Non-pigmented ciliary epithelial cell (primary cell): ENCODE results near the gene ARFGEF3.
A peak's percentile ranks its signal among the peaks of the same experiment; 100 is the strongest.

Experiments
- DNase-seq: peaks from one replicate; pipeline ENCODE4 v3.0.0-alpha.2; 2010; ENCODE audit warnings: low read depth

Gene ARFGEF3

GRCh38 chr6:138272533-138273315, 111.0 kb downstream of the ARFGEF3 start:
- no peak for DNase-seq

- no peak for DNase-seq
These were observed 114.2 kb downstream of the ARFGEF3 start for GRCh38 chr6:138275976-138276375.

GRCh38 chr6:138277835-138278234, 116.1 kb downstream of the ARFGEF3 start:
- DNase-seq = no peak

- no peak for DNase-seq
These were observed 116.6 kb downstream of the ARFGEF3 start for GRCh38 chr6:138278326-138278725.

GRCh38 chr6:138285800-138286199, 124.1 kb downstream of the ARFGEF3 start:
- DNase-seq = no peak

GRCh38 chr6:138286698-138287097, 125.0 kb downstream of the ARFGEF3 start:
- no peak for DNase-seq

GRCh38 chr6:138287144-138287955, 125.6 kb downstream of the ARFGEF3 start:
- DNase-seq = no peak

- DNase-seq = peak; percentile 93
These were observed 126.8 kb downstream of the ARFGEF3 start for GRCh38 chr6:138288428-138289085.

GRCh38 chr6:138289739-138290138, 128.0 kb downstream of the ARFGEF3 start:
- no peak for DNase-seq

- no peak for DNase-seq
These were observed 128.8 kb downstream of the ARFGEF3 start for GRCh38 chr6:138290423-138290962.

- no peak for DNase-seq
These were observed 129.5 kb downstream of the ARFGEF3 start for GRCh38 chr6:138291036-138291848.

GRCh38 chr6:138291849-138292181, 130.1 kb downstream of the ARFGEF3 start:
- no peak for DNase-seq

- DNase-seq = no peak
These were observed 130.7 kb downstream of the ARFGEF3 start for GRCh38 chr6:138292482-138292881.

- DNase-seq = no peak
These were observed 132.0 kb downstream of the ARFGEF3 start for GRCh38 chr6:138293428-138294395.

GRCh38 chr6:138296381-138296780, 134.6 kb downstream of the ARFGEF3 start:
- no peak for DNase-seq

- no peak for DNase-seq
These were observed 135.0 kb downstream of the ARFGEF3 start for GRCh38 chr6:138296786-138297185.

- DNase-seq = no peak
These were observed 136.1 kb downstream of the ARFGEF3 start for GRCh38 chr6:138297761-138298298.

GRCh38 chr6:138300469-138300868, 138.7 kb downstream of the ARFGEF3 start:
- no peak for DNase-seq

- no peak for DNase-seq
These were observed 140.8 kb downstream of the ARFGEF3 start for GRCh38 chr6:138302554-138302953.

GRCh38 chr6:138307352-138307751, 145.6 kb downstream of the ARFGEF3 start:
- no peak for DNase-seq
